PC-3 (cell line): ENCODE results near the gene FPR1.

ENCODE experiments used
- EZH2 ChIP-seq: fragments of 300-600 bp; sonication (generic); IDR thresholded peaks from one replicate; pipeline ENCODE4 v1.6.1; 2017; ENCODE audit warnings: antibody characterized with exemption, mild to moderate bottlenecking, low read length; ENCODE audit not compliant: unreplicated experiment
- TF ChIP-seq, protein P1 (sequence below): fragments of 300-600 bp; sonication (generic); conservative IDR thresholded peaks from 2 replicates; pipeline ENCODE4 v1.5.1; 2017; ENCODE audit warnings: antibody characterized with exemption, low read depth, mild to moderate bottlenecking, low read length

DNA sequence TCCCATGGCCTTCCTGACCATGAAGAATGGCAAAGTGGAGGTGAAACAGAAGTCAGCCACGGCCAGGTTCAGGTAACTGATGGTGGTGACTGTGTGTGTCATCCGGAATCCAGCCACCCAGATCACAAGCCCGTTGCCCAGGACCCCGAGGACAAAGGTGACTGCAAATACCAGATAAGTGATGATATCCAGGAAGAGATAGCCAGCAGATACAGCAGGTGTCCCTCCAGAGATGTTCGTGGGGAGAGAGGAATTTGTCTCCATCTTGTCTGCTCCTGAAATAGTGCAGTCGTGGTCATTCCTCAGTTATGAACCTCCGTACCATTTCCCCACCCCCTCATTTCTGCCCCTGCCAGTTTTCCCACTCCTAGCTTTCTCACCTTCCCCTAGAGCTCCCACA lies 4.9 kb downstream of the FPR1 start:
- TF ChIP-seq, protein P1, sequence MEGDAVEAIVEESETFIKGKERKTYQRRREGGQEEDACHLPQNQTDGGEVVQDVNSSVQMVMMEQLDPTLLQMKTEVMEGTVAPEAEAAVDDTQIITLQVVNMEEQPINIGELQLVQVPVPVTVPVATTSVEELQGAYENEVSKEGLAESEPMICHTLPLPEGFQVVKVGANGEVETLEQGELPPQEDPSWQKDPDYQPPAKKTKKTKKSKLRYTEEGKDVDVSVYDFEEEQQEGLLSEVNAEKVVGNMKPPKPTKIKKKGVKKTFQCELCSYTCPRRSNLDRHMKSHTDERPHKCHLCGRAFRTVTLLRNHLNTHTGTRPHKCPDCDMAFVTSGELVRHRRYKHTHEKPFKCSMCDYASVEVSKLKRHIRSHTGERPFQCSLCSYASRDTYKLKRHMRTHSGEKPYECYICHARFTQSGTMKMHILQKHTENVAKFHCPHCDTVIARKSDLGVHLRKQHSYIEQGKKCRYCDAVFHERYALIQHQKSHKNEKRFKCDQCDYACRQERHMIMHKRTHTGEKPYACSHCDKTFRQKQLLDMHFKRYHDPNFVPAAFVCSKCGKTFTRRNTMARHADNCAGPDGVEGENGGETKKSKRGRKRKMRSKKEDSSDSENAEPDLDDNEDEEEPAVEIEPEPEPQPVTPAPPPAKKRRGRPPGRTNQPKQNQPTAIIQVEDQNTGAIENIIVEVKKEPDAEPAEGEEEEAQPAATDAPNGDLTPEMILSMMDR, result no peak
- no peak for TF ChIP-seq EZH2
